K562 (cell line): Measurements from ENCODE around the gene PSORS1C1. TPM values are rescaled to one million over a fixed set of nuclear protein-coding genes. Genes with fewer than 3 reads are reported as not detected.

Experiments used
- ATAC-seq: fragments of 200-7000 bp; cut with Tn5 transposase; 3 replicates; pipeline ENCODE4 v1.9.1; 2020; ENCODE audit warnings: moderate library complexity
- BruUV-seq: library from RNA; stranded (reverse); fragments of 400-500 nt; replicated peaks from 2 replicates; lab custom pipeline; 2021; lab: Mats Ljungman, UMichigan
- CTCF ChIA-PET: fragments of 300-600 bp; formaldehyde crosslinking; extraction: SDS; loops from one replicate; lab custom pipeline; 2021; ENCODE audit warnings: low intra/inter-chr PET ratio; lab: Yijun Ruan, JAX
- POLR2A ChIA-PET: fragments of 300-600, 350-650 bp; sonication (Branson Sonifier 250); formaldehyde crosslinking; extraction: SDS; loops from one replicate; lab custom pipeline; 2021; ENCODE audit warnings: antibody characterized with exemption, inconsistent platforms; lab: Yijun Ruan, JAX
- DNase-seq, 4 experiments: peaks; one replicate each; pipeline versions ENCODE4 v3.0.0 to v3.0.0-alpha.2; 2011 to 2018; ENCODE audit warnings: low spot score in 3 of 4, mixed read lengths in 3 of 4; ENCODE audit errors: extremely low read depth in 1 of 4
- FAIRE-seq: peaks from 2 replicates; lab custom pipeline; 2011; peaks lifted over from hg19 to GRCh38; lab: Jason Lieb, UNC
- H2AFZ ChIP-seq: 2 replicates; pipeline ENCODE4 v1.6.0; 2011; ENCODE audit warnings: low read depth, low read length, control low read depth, inconsistent platforms
- H3K27ac ChIP-seq: fragments of 200-600 bp; 3 replicates; pipeline ENCODE4 v1.8.0; 2011; ENCODE audit warnings: low read depth, mild to moderate bottlenecking, control low read depth, inconsistent platforms, low read length, moderate library complexity, mixed read lengths; ENCODE audit errors: extremely low read depth
- H3K27me3 ChIP-seq, 2 experiments: fragments of 300-600 bp in 1 of 2; 2 replicates in 1 of 2; 3 replicates in 1 of 2; pipeline versions ENCODE4 v1.6.0 to v1.8.0; 2011; ENCODE audit warnings: inconsistent platforms in 2 of 2, low read length in 2 of 2, mild to moderate bottlenecking in 1 of 2, mixed read lengths in 1 of 2, moderate library complexity in 1 of 2; ENCODE audit not compliant: control insufficient read depth in 2 of 2, insufficient read depth in 2 of 2
- H3K36me3 ChIP-seq: fragments of 300-600 bp; 3 replicates; pipeline ENCODE4 v1.8.0; 2011; ENCODE audit warnings: mild to moderate bottlenecking, low read length, inconsistent platforms; ENCODE audit not compliant: control insufficient read depth, insufficient read depth
- H3K4me1 ChIP-seq, 2 experiments: fragments of 200-600 bp in 1 of 2; replicated peaks in 1 of 2; 2 replicates in 1 of 2; 3 replicates in 1 of 2; pipeline versions ENCODE4 v1.5.1 to v1.8.0; 2011; ENCODE audit warnings: inconsistent platforms in 2 of 2, low read length in 2 of 2, mild to moderate bottlenecking in 1 of 2, mixed read lengths in 1 of 2, moderate library complexity in 1 of 2; ENCODE audit not compliant: control insufficient read depth in 2 of 2, insufficient read depth in 2 of 2
- H3K4me2 ChIP-seq: 2 replicates; pipeline ENCODE4 v1.6.1; 2011; ENCODE audit warnings: low read length, control low read depth, inconsistent platforms, mixed read lengths; ENCODE audit not compliant: insufficient read depth
- H3K4me3 ChIP-seq: fragments of 200-600 bp; sonication (generic), shearing (Covaris generic); 2 replicates; pipeline ENCODE4 v1.5.1; 2016; ENCODE audit warnings: control low read depth, inconsistent platforms
- H3K79me2 ChIP-seq: fragments of 200-600 bp; 3 replicates; pipeline ENCODE4 v1.8.0; 2011; ENCODE audit warnings: low read length, inconsistent platforms; ENCODE audit not compliant: control insufficient read depth, insufficient read depth
- H3K9ac ChIP-seq, 2 experiments: 2 replicates each; pipeline versions ENCODE4 v1.6.0 to v1.6.1; 2011; ENCODE audit warnings: low read depth in 2 of 2, low read length in 2 of 2, control low read depth in 1 of 2, inconsistent platforms in 1 of 2, mild to moderate bottlenecking in 1 of 2, mixed read lengths in 1 of 2; ENCODE audit not compliant: insufficient read depth in 1 of 2
- H3K9me1 ChIP-seq: one replicate; pipeline ENCODE4 v1.6.0; 2011; ENCODE audit warnings: inconsistent platforms, mild to moderate bottlenecking, low read length, moderate library complexity; ENCODE audit not compliant: control insufficient read depth, insufficient read depth
- H3K9me3 ChIP-seq: replicated peaks from 2 replicates; pipeline ENCODE4 v1.5.1; 2011; ENCODE audit warnings: low read depth, low read length, inconsistent platforms; ENCODE audit not compliant: control insufficient read depth, insufficient read depth
- H4K20me1 ChIP-seq: replicated peaks from 2 replicates; pipeline ENCODE4 v1.6.1; 2011; ENCODE audit warnings: low read length, inconsistent platforms, mixed read lengths; ENCODE audit not compliant: control insufficient read depth, insufficient read depth
- HMGN3 ChIP-seq: IDR thresholded peaks from 2 replicates; pipeline ENCODE4 v1.6.1; 2011; ENCODE audit warnings: borderline replicate concordance, low read depth, mild to moderate bottlenecking, mixed read lengths, low read length; ENCODE audit not compliant: insufficient read length; ENCODE audit errors: extremely low read depth
- NR2F6 ChIP-seq: fragments of 450-650 bp; formaldehyde crosslinking; IDR thresholded peaks from 2 replicates; pipeline ENCODE4 v1.4.0; 2020; ENCODE audit warnings: mild to moderate bottlenecking
- PURB ChIP-seq: sonication (generic); formaldehyde crosslinking; IDR thresholded peaks from 2 replicates; pipeline ENCODE4 v1.9.0; 2021; ENCODE audit warnings: low read depth, mild to moderate bottlenecking, missing genetic modification reagents
- SLC30A9 ChIP-seq: fragments of 250-450 bp; sonication (Bioruptor Pico); IDR thresholded peaks from 2 replicates; pipeline ENCODE4 v1.8.0; 2022; ENCODE audit warnings: mild to moderate bottlenecking, moderate library complexity
- SMARCA5 ChIP-seq: fragments of 450-650 bp; IDR thresholded peaks from 2 replicates; pipeline ENCODE4 v1.6.1; 2016
- WGBS: fragments of 100-300 bp; shearing (Covaris generic); methylation state at CpG from one replicate; pipeline ENCODE4 v1.1.6; 2016; ENCODE audit warnings: low coverage, mixed read lengths; ENCODE audit not compliant: insufficient coverage; ENCODE audit errors: missing lambda C conversion rate; 5-methylcytosine and 5-hydroxymethylcytosine counted together
- in situ Hi-C: fragments of 300-500 bp; cut with MboI; formaldehyde crosslinking; loops from 4 replicates; pipeline ENCODE4 v1.15.0; 2018; ENCODE audit warnings: inconsistent platforms, mixed read lengths
- intact Hi-C: fragments of 100-400 bp; cut with micrococcal nuclease; formaldehyde crosslinking; loops from 2 replicates; pipeline ENCODE4 v1.14.2; 2022
- polyA plus RNA-seq, 8 experiments: library from polyadenylated mRNA; depleted of rRNA in 4 of 8; stranded (reverse) in 5 of 8; unstranded in 3 of 8; fragments of >200 nt; fragmentation: Nextera tagmentation in 2 of 8; fragmentation: Illumina TruSeq in 1 of 8; extraction: Ambion mirVana in 2 of 8; extraction: Trizol in 1 of 8; gene quantifications; 2 replicates each; pipeline versions ENCODE4 v1.2.1 to v1.2.3, GENCODE V29; 2011 to 2014; ENCODE audit warnings: inconsistent platforms in 1 of 8, missing spikeins in 1 of 8
- total RNA-seq, 7 experiments: library from RNA; depleted of rRNA in 6 of 7; stranded (reverse); fragments of >200 nt in 6 of 7; fragmentation: Illumina TruSeq in 2 of 7; extraction: Trizol in 2 of 7; gene quantifications; 2 replicates each; pipeline versions ENCODE4 v1.2.1 to v1.2.3, GENCODE V29; 2011 to 2021; ENCODE audit warnings: low replicate concordance in 1 of 7
- TF ChIP-seq, protein P1 (sequence below): sonication (generic); formaldehyde crosslinking; IDR thresholded peaks from 2 replicates; pipeline ENCODE4 v1.8.0; 2022; ENCODE audit warnings: missing genetic modification reagents, mild to moderate bottlenecking, borderline replicate concordance

The PSORS1C1 gene
- total and polyA plus RNA-seq, 9 of the 15 experiments (the other 6 are each of a cell fraction or from before 2014, with no cell fraction given), result 0.11 TPM; not detected in 8

GRCh38 chr6:31112478-31112877 lies 2.1 kb upstream of the PSORS1C1 start, which contains the start of gene C6orf15:
Gene C6orf15 (minus strand): TSS chr6:31112575. CDS start chr6:31112555, 20 bp downstream.
- intact Hi-C loops (no loop called here), in situ Hi-C loops (no loop called here)
- WGBS, result 2% methylated on average over 5 of the region's 5 CpGs
- BruUV-seq, result no TSS peak
- Histone ChIP-seq H3K27ac (no peak within 1 kb of the TSS), H3K9me1 (no peaks in the 10 kb centered on the region), H3K79me2 (no peaks in the 10 kb centered on the region), H4K20me1 (no peaks in the 10 kb centered on the region; the same call in 1 of the 2 replicates), H2AFZ (no peak within 1 kb of the TSS), H3K4me2 (no peak within 1 kb of the TSS), H3K27me3 (peaks cover 64 to 85% of the 10 kb centered on the region in 2 experiments), H3K4me3 (no peak within 1 kb of the TSS), H3K36me3 (no peaks in the 10 kb centered on the region), H3K4me1 (no peaks in the 10 kb centered on the region; a peak in 2 of 5 replicates), H3K9ac (no peak within 1 kb of the TSS), H3K9me3 (no peaks in the 10 kb centered on the region)
- DNase-seq (no peak), ATAC-seq (no peak), FAIRE-seq (no peak)
- TF ChIP-seq SLC30A9 (CRISPR knock-in tag) (no peak), NR2F6 (CRISPR knock-in tag) (no peak), SMARCA5 (no peak), HMGN3 (no peak), PURB (no peak)
- TF ChIP-seq, protein P1, sequence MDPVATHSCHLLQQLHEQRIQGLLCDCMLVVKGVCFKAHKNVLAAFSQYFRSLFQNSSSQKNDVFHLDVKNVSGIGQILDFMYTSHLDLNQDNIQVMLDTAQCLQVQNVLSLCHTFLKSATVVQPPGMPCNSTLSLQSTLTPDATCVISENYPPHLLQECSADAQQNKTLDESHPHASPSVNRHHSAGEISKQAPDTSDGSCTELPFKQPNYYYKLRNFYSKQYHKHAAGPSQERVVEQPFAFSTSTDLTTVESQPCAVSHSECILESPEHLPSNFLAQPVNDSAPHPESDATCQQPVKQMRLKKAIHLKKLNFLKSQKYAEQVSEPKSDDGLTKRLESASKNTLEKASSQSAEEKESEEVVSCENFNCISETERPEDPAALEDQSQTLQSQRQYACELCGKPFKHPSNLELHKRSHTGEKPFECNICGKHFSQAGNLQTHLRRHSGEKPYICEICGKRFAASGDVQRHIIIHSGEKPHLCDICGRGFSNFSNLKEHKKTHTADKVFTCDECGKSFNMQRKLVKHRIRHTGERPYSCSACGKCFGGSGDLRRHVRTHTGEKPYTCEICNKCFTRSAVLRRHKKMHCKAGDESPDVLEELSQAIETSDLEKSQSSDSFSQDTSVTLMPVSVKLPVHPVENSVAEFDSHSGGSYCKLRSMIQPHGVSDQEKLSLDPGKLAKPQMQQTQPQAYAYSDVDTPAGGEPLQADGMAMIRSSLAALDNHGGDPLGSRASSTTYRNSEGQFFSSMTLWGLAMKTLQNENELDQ, result no peak
- ChIA-PET POLR2A (interaction anchor here (0.6 to 1.2 kb wide), 4 partner anchors 12 to 281 kb away, joined by 3 read pairs; no protein-coding TSS in a partner anchor), CTCF (no interaction called here)
